ENCODE data around the gene DYNC1H1.

The DYNC1H1 gene

GRCh38 chr14:102047808-102048540, 83.6 kb downstream of the DYNC1H1 start:
- no peak for ATAC-seq (ENCODE audit: low read depth)
- H3K4me1 ChIP-seq (ENCODE audit: insufficient read depth, poor library complexity, severe bottlenecking) = no peaks in the 10 kb centered on the region
- H3K4me3 ChIP-seq (ENCODE audit: severe bottlenecking) = no peak overlapping the region
- H3K27me3 ChIP-seq (ENCODE audit: insufficient read depth, poor library complexity, severe bottlenecking) = no peaks in the 10 kb centered on the region
- H3K9me3 ChIP-seq (ENCODE audit: severe bottlenecking) = no peaks in the 10 kb centered on the region
- H3K27ac ChIP-seq (ENCODE audit: poor library complexity, severe bottlenecking) = no peak overlapping the region
- no peak for TF ChIP-seq CTCF (IDR thresholded peaks at IDR 0.05; ENCODE audit: poor library complexity, severe bottlenecking)
- H3K36me3 ChIP-seq (ENCODE audit: low read depth) = peaks cover 96% of the 10 kb centered on the region
- no peak for DNase-seq (ENCODE audit: low spot score)

GRCh38 chr14:102049258-102050025, 85.1 kb downstream of the DYNC1H1 start:
- Histone ChIP-seq H3K9me3 (ENCODE audit: severe bottlenecking) (no peaks in the 10 kb centered on the region), H3K27me3 (ENCODE audit: insufficient read depth, poor library complexity, severe bottlenecking) (no peaks in the 10 kb centered on the region), H3K4me1 (ENCODE audit: insufficient read depth, poor library complexity, severe bottlenecking) (no peaks in the 10 kb centered on the region), H3K27ac (ENCODE audit: poor library complexity, severe bottlenecking) (no peak overlapping the region), H3K36me3 (ENCODE audit: low read depth) (peaks cover 82% of the 10 kb centered on the region), H3K4me3 (ENCODE audit: severe bottlenecking) (no peak overlapping the region)
- ATAC-seq (ENCODE audit: low read depth) (no peak; the same call in 2 of the 3 replicates), DNase-seq (ENCODE audit: low spot score) (no peak)
- no peak for TF ChIP-seq CTCF (IDR thresholded peaks at IDR 0.05; ENCODE audit: poor library complexity, severe bottlenecking)

GRCh38 chr14:102050026-102050405, 85.6 kb downstream of the DYNC1H1 start:
- no peaks in the 10 kb centered on the region for H3K27me3 ChIP-seq (ENCODE audit: insufficient read depth, poor library complexity, severe bottlenecking)
- ATAC-seq (ENCODE audit: low read depth) (no peak), DNase-seq (ENCODE audit: low spot score) (no peak)
- no peak for TF ChIP-seq CTCF (IDR thresholded peaks at IDR 0.05; ENCODE audit: poor library complexity, severe bottlenecking)
- H3K36me3 ChIP-seq (ENCODE audit: low read depth) = peaks cover 76% of the 10 kb centered on the region
- no peak overlapping the region for H3K4me3 ChIP-seq (ENCODE audit: severe bottlenecking)
- no peaks in the 10 kb centered on the region for H3K9me3 ChIP-seq (ENCODE audit: severe bottlenecking)
- H3K27ac ChIP-seq (ENCODE audit: poor library complexity, severe bottlenecking) = no peak overlapping the region
- no peaks in the 10 kb centered on the region for H3K4me1 ChIP-seq (ENCODE audit: insufficient read depth, poor library complexity, severe bottlenecking)

GRCh38 chr14:102050625-102051024, 86.3 kb downstream of the DYNC1H1 start:
- peaks cover 4% of the 10 kb centered on the region for H3K4me1 ChIP-seq (ENCODE audit: insufficient read depth, poor library complexity, severe bottlenecking)
- H3K9me3 ChIP-seq (ENCODE audit: severe bottlenecking) = no peaks in the 10 kb centered on the region
- no peak for ATAC-seq (ENCODE audit: low read depth)
- H3K4me3 ChIP-seq (ENCODE audit: severe bottlenecking) = no peak overlapping the region
- H3K27ac ChIP-seq (ENCODE audit: poor library complexity, severe bottlenecking) = no peak overlapping the region
- no peak for TF ChIP-seq CTCF (IDR thresholded peaks at IDR 0.05; ENCODE audit: poor library complexity, severe bottlenecking)
- no peak for DNase-seq (ENCODE audit: low spot score)
- peaks cover 70% of the 10 kb centered on the region for H3K36me3 ChIP-seq (ENCODE audit: low read depth)
- H3K27me3 ChIP-seq (ENCODE audit: insufficient read depth, poor library complexity, severe bottlenecking) = no peaks in the 10 kb centered on the region

- ATAC-seq (ENCODE audit: low read depth) (no peak), DNase-seq (ENCODE audit: low spot score) (no peak)
- Histone ChIP-seq H3K4me1 (ENCODE audit: insufficient read depth, poor library complexity, severe bottlenecking) (peaks cover 7% of the 10 kb centered on the region), H3K4me3 (ENCODE audit: severe bottlenecking) (no peak overlapping the region), H3K9me3 (ENCODE audit: severe bottlenecking) (no peaks in the 10 kb centered on the region), H3K27me3 (ENCODE audit: insufficient read depth, poor library complexity, severe bottlenecking) (no peaks in the 10 kb centered on the region), H3K36me3 (ENCODE audit: low read depth) (peaks cover 53% of the 10 kb centered on the region), H3K27ac (ENCODE audit: poor library complexity, severe bottlenecking) (no peak overlapping the region)
- no peak for TF ChIP-seq CTCF (IDR thresholded peaks at IDR 0.05; ENCODE audit: poor library complexity, severe bottlenecking)
Observed at GRCh38 chr14:102052522-102052921, 88.1 kb downstream of the DYNC1H1 start.

All from RWPE2 (cell line).